ENCODE data around the gene MYO1G. TPM values are rescaled to one million over a fixed set of nuclear protein-coding genes. Genes with fewer than 3 reads are reported as not detected.

The MYO1G gene
- polyA plus RNA-seq, 1 experiment = 0.02 TPM

GRCh38 chr7:44976040-44976745 is 2.6 kb downstream of the MYO1G start:
- H3K4me3 ChIP-seq (ENCODE audit: low read depth, low read length) = no peak overlapping the region
- ChIA-PET CTCF (interaction anchor here (1.5 to 8.7 kb wide), 2 partner anchors 21 to 159 kb away, joined by 5 to 143 read pairs; no protein-coding TSS in a partner anchor), POLR2A (no interaction called here)
- no peak for DNase-seq (ENCODE audit: low read depth)
- no peaks in the 10 kb centered on the region for H3K27me3 ChIP-seq (ENCODE audit: control insufficient read depth, insufficient read depth, low read length)
- H3K36me3 ChIP-seq (ENCODE audit: control insufficient read depth, insufficient read depth, low read length) = no peaks in the 10 kb centered on the region
- no peak for TF ChIP-seq CTCF (IDR thresholded peaks at IDR 0.05; ENCODE audit: insufficient read depth, low read depth, low read length)

GRCh38 chr7:44975331-44976039 is 3.3 kb downstream of the MYO1G start:
- no peak for DNase-seq (ENCODE audit: low read depth)
- no peaks in the 10 kb centered on the region for H3K27me3 ChIP-seq (ENCODE audit: control insufficient read depth, insufficient read depth, low read length)
- no peak for TF ChIP-seq CTCF (IDR thresholded peaks at IDR 0.05; ENCODE audit: insufficient read depth, low read depth, low read length)
- CTCF ChIA-PET = interaction anchor here (2.3 to 8.7 kb wide), 3 partner anchors 20 to 160 kb away, joined by 11 to 143 read pairs (median 11); partner anchors contain the start of gene TBRG4
- H3K36me3 ChIP-seq (ENCODE audit: control insufficient read depth, insufficient read depth, low read length) = no peaks in the 10 kb centered on the region
- no peak overlapping the region for H3K4me3 ChIP-seq (ENCODE audit: low read depth, low read length)
- POLR2A ChIA-PET = no interaction called here

- H3K27me3 ChIP-seq (ENCODE audit: control insufficient read depth, insufficient read depth, low read length) = no peaks in the 10 kb centered on the region
- no peaks in the 10 kb centered on the region for H3K36me3 ChIP-seq (ENCODE audit: control insufficient read depth, insufficient read depth, low read length)
- DNase-seq (ENCODE audit: low read depth) = no peak
- CTCF ChIA-PET = interaction anchor here (1.3 to 8.7 kb wide), 11 partner anchors 9 to 285 kb away, joined by 4 to 143 read pairs (median 11); partner anchors contain the start of genes CCM2 and TBRG4
- H3K4me3 ChIP-seq (ENCODE audit: low read depth, low read length) = no peak overlapping the region
- POLR2A ChIA-PET = no interaction called here
- no peak for TF ChIP-seq CTCF (IDR thresholded peaks at IDR 0.05; ENCODE audit: insufficient read depth, low read depth, low read length)
Measured at GRCh38 chr7:44974549-44974948, 4.3 kb downstream of the MYO1G start.

- Histone ChIP-seq H3K4me3 (ENCODE audit: low read depth, low read length) (no peak overlapping the region), H3K27me3 (ENCODE audit: control insufficient read depth, insufficient read depth, low read length) (no peaks in the 10 kb centered on the region), H3K36me3 (ENCODE audit: control insufficient read depth, insufficient read depth, low read length) (no peaks in the 10 kb centered on the region)
- ChIA-PET POLR2A (no interaction called here), CTCF (interaction anchor here (0.6 to 8.7 kb wide), 23 partner anchors 9 to 1338 kb away, joined by 3 to 143 read pairs (median 4); partner anchors contain the start of genes CCM2 and TBRG4)
- no peak for DNase-seq (ENCODE audit: low read depth)
- peak; percentile 73 for TF ChIP-seq CTCF (IDR thresholded peaks at IDR 0.05; ENCODE audit: insufficient read depth, low read depth, low read length)
Measured at GRCh38 chr7:44973610-44974401, 5.0 kb downstream of the MYO1G start.

Data from BJ (cell line).